ENCODE measurements around the gene KCNG2. TPM values are rescaled to one million over a fixed set of nuclear protein-coding genes. Genes with fewer than 3 reads are reported as not detected.

KCNG2 gene
- total RNA-seq, 1 donor from 2014 or later: not detected

- no peak for DNase-seq (ENCODE audit: low spot score, unreplicated experiment)
- peaks cover 4% of the 10 kb centered on the region for H3K4me1 Mint-ChIP-seq (ENCODE audit: low read depth)
- no peak for TF ChIP-seq CTCF (IDR thresholded peaks at IDR 0.05; ENCODE audit: unreplicated experiment)
- no peaks in the 10 kb centered on the region for H3K9me3 Mint-ChIP-seq (ENCODE audit: low read depth)
- H3K4me3 Mint-ChIP-seq (ENCODE audit: low read depth): no peak overlapping the region
- peaks cover 89% of the 10 kb centered on the region for H3K27me3 Mint-ChIP-seq
- no peaks in the 10 kb centered on the region for H3K36me3 Mint-ChIP-seq (ENCODE audit: insufficient read depth)
- H3K27ac Mint-ChIP-seq: no peak overlapping the region
These were observed 6.5 kb upstream of the KCNG2 start for GRCh38 chr18:79790996-79791972.

DNA sequence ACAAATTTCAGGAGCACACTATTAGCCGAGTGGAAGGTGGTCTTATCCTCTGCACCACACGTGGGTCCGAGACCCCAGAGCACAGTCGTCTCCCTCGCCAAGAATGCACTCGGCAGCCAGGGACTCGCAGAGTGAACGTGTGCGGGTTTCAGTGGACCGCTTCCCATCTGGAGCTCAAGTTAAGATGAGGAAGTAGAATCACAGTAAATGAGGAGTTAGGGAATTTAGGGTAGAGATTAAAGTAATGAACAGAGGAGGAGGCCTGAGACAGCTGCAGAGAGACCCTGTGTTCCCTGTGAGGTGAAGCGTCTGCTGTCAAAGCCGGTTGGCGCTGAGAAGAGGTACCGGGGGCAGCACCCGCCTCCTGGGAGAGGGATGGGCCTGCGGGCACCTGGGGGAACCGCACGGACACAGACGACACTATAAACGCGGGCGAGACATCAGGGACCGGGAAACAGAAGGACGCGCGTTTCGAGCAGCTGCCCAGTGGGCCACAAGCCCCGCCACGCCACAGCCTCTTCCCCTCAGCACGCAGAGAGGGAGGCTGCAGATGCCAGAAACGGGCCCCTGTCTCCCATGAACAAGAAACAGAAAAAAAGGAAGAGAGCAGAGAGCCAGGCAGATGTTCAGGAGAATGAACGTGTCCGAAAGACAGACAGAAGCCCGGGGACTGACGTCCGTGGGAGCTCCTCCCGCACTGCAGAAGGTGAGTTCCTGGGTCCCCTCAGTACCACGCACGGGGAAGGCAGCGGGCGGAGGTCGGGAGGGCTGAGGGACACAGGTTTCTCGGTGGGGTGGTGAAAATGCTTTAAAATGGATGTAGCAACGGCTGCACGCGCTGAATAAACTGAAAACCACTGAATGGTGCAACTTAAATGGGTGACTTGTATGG lies 5.4 kb upstream of the KCNG2 start:
- H3K27ac Mint-ChIP-seq: no peak overlapping the region
- no peak for DNase-seq (ENCODE audit: low spot score, unreplicated experiment)
- TF ChIP-seq CTCF (IDR thresholded peaks at IDR 0.05; ENCODE audit: unreplicated experiment): no peak
- peaks cover 13% of the 10 kb centered on the region for H3K4me1 Mint-ChIP-seq (ENCODE audit: low read depth)
- H3K9me3 Mint-ChIP-seq (ENCODE audit: low read depth): no peaks in the 10 kb centered on the region
- H3K36me3 Mint-ChIP-seq (ENCODE audit: insufficient read depth): no peaks in the 10 kb centered on the region
- peaks cover 89% of the 10 kb centered on the region for H3K27me3 Mint-ChIP-seq
- no peak overlapping the region for H3K4me3 Mint-ChIP-seq (ENCODE audit: low read depth)

DNA sequence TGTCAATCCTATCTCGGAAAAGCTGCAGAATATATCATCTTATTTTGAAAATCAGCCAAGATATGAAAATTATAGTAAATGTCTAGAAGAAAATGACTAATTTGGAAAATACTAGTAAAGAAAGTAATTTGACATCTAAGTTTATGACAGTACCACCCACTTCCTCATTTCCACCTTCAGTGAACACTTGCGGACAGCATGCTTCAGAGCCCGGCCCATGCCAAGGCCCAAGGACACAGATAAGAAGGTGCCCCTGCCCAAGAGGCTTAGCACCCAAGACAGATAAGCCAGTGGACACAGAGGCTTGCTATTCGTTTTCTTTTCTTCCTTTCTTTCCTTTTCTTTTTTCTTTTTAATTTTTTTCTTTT lies 4.8 kb upstream of the KCNG2 start:
- no peak for DNase-seq (ENCODE audit: low spot score, unreplicated experiment)
- Mint-ChIP-seq H3K9me3 (ENCODE audit: low read depth) (no peaks in the 10 kb centered on the region), H3K4me3 (ENCODE audit: low read depth) (no peak overlapping the region), H3K4me1 (ENCODE audit: low read depth) (peaks cover 15% of the 10 kb centered on the region), H3K27me3 (peaks cover 87% of the 10 kb centered on the region), H3K27ac (no peak overlapping the region), H3K36me3 (ENCODE audit: insufficient read depth) (no peaks in the 10 kb centered on the region)
- no peak for TF ChIP-seq CTCF (IDR thresholded peaks at IDR 0.05; ENCODE audit: unreplicated experiment)

- peaks cover 16% of the 10 kb centered on the region for H3K4me1 Mint-ChIP-seq (ENCODE audit: low read depth)
- H3K27me3 Mint-ChIP-seq: peaks cover 87% of the 10 kb centered on the region
- H3K27ac Mint-ChIP-seq: no peak overlapping the region
- TF ChIP-seq CTCF (IDR thresholded peaks at IDR 0.05; ENCODE audit: unreplicated experiment): no peak
- no peaks in the 10 kb centered on the region for H3K9me3 Mint-ChIP-seq (ENCODE audit: low read depth)
- no peak for DNase-seq (ENCODE audit: low spot score, unreplicated experiment)
- no peaks in the 10 kb centered on the region for H3K36me3 Mint-ChIP-seq (ENCODE audit: insufficient read depth)
- no peak overlapping the region for H3K4me3 Mint-ChIP-seq (ENCODE audit: low read depth)
These were observed 2.9 kb upstream of the KCNG2 start for GRCh38 chr18:79794846-79795245.

DNA sequence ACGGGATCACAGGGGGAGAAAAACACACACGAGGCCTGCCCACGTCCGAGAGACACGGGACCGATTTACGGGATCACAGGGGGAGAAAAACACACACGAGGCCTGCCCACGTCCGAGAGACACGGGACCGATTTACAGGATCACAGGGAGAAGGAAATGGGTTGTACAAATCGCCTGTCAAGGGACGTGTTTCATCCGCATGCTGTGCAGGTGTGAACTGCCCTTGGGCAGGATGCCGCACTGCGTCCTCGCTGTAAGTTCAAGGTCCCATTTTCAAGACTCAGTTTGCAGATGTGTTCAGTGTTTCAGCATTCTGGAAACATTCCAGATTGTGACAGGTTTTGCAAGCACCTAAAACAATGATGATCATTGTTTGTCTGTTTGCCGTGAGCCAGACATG lies 2.3 kb upstream of the KCNG2 start:
- H3K36me3 Mint-ChIP-seq (ENCODE audit: insufficient read depth): no peaks in the 10 kb centered on the region
- H3K4me3 Mint-ChIP-seq (ENCODE audit: low read depth): no peak overlapping the region
- H3K4me1 Mint-ChIP-seq (ENCODE audit: low read depth): peaks cover 16% of the 10 kb centered on the region
- no peak overlapping the region for H3K27ac Mint-ChIP-seq
- peaks cover 87% of the 10 kb centered on the region for H3K27me3 Mint-ChIP-seq
- H3K9me3 Mint-ChIP-seq (ENCODE audit: low read depth): no peaks in the 10 kb centered on the region
- DNase-seq (ENCODE audit: low spot score, unreplicated experiment): no peak
- no peak for TF ChIP-seq CTCF (IDR thresholded peaks at IDR 0.05; ENCODE audit: unreplicated experiment)
